Caco-2 (cell line): ENCODE measurements around the gene IL10. TPM values are rescaled to one million over a fixed set of nuclear protein-coding genes. Genes with fewer than 3 reads are reported as not detected.
"Not testable (repeated sequence)": the region's sequence is repeated elsewhere in the genome, so short reads cannot be mapped to it uniquely, and the experiment has no call there.

Experiments used
- BruUV-seq: library from RNA; stranded (reverse); fragments of 400-500 nt; replicated peaks from 2 replicates; lab custom pipeline; 2021; lab: Mats Ljungman, UMichigan
- CTCF ChIA-PET: fragments of 300-600 bp; sonication (Branson Sonifier 250); formaldehyde crosslinking; loops from one replicate; lab custom pipeline; 2022; ENCODE audit warnings: antibody characterized with exemption; lab: Charles Lee
- POLR2A ChIA-PET: fragments of 300-600 bp; sonication (Branson Sonifier 250); formaldehyde crosslinking; loops from one replicate; lab custom pipeline; 2022; ENCODE audit warnings: antibody characterized with exemption; lab: Charles Lee
- DNase-seq, 2 experiments: peaks; one replicate each; pipeline versions ENCODE4 v3.0.0 to v3.0.0-alpha.2; 2020 to 2022
- H3K27me3 ChIP-seq: replicated peaks from 2 replicates; pipeline ENCODE4 v1.6.0; 2011; ENCODE audit warnings: low read length; ENCODE audit not compliant: control insufficient read depth, insufficient read depth
- H3K36me3 ChIP-seq: 2 replicates; pipeline ENCODE4 v1.5.1; 2011; ENCODE audit warnings: low read length; ENCODE audit not compliant: control insufficient read depth, insufficient read depth
- H3K4me1 ChIP-seq: fragments of 250-450 bp; sonication (Bioruptor Pico); 2 replicates; pipeline ENCODE4 v1.5.1; 2020; ENCODE audit warnings: mild to moderate bottlenecking
- H3K4me3 ChIP-seq: 2 replicates; pipeline ENCODE4 v1.5.1; 2011; ENCODE audit warnings: low read depth, mild to moderate bottlenecking, control low read depth, low read length
- H3K9me3 ChIP-seq: fragments of 250-450 bp; sonication (Bioruptor Pico); 2 replicates; pipeline ENCODE4 v1.5.1; 2020; ENCODE audit warnings: mild to moderate bottlenecking, moderate library complexity
- H3K27ac Mint-ChIP-seq: one replicate; pipeline ENCODE4 v1.8.0; 2022; ENCODE audit warnings: mixed read lengths; ENCODE audit not compliant: unreplicated experiment
- H3K27me3 Mint-ChIP-seq: one replicate; pipeline ENCODE4 v1.8.0; 2022; ENCODE audit warnings: mixed read lengths; ENCODE audit not compliant: insufficient read depth, unreplicated experiment
- H3K36me3 Mint-ChIP-seq: one replicate; pipeline ENCODE4 v1.8.0; 2022; ENCODE audit warnings: mild to moderate bottlenecking, mixed read lengths; ENCODE audit not compliant: insufficient read depth, unreplicated experiment
- H3K4me1 Mint-ChIP-seq: one replicate; pipeline ENCODE4 v1.8.0; 2022; ENCODE audit warnings: low read depth, mixed read lengths; ENCODE audit not compliant: unreplicated experiment
- H3K4me3 Mint-ChIP-seq: one replicate; pipeline ENCODE4 v1.8.0; 2022; ENCODE audit warnings: mild to moderate bottlenecking, moderate library complexity, mixed read lengths; ENCODE audit not compliant: unreplicated experiment
- H3K9me3 Mint-ChIP-seq: one replicate; pipeline ENCODE4 v1.8.0; 2022; ENCODE audit warnings: mixed read lengths; ENCODE audit not compliant: unreplicated experiment
- CTCF ChIP-seq, 2 experiments: fragments of 200-600 bp in 1 of 2; IDR thresholded peaks; 1 replicate in 1 of 2; 2 replicates in 1 of 2; pipeline versions ENCODE4 v1.5.1 to v1.8.0; 2011 to 2022; ENCODE audit warnings: antibody characterized with exemption in 1 of 2, control low read depth in 1 of 2, inconsistent platforms in 1 of 2, low read depth in 1 of 2, low read length in 1 of 2, mild to moderate bottlenecking in 1 of 2, moderate library complexity in 1 of 2; ENCODE audit not compliant: insufficient read depth in 1 of 2, severe bottlenecking in 1 of 2, unreplicated experiment in 1 of 2
- intact Hi-C: fragments of 100-400 bp; cut with micrococcal nuclease; formaldehyde crosslinking; loops from one replicate; pipeline ENCODE4 v1.10.0; 2022; ENCODE audit not compliant: unreplicated experiment
- total RNA-seq: library from RNA; stranded (reverse); gene quantifications from 2 replicates; pipeline ENCODE4 v1.2.3, GENCODE V29; 2022

The IL10 gene
- total RNA-seq, 1 experiment from 2014 or later, result not detected

- Histone ChIP-seq H3K36me3 (no peaks in the 10 kb centered on the region), H3K27me3 (no peaks in the 10 kb centered on the region), H3K9me3 (no peaks in the 10 kb centered on the region), H3K4me1 (peaks cover 30% of the 10 kb centered on the region), H3K4me3 (no peak overlapping the region)
- BruUV-seq, result no TSS peak
- TF ChIP-seq CTCF (IDR thresholded peaks at IDR 0.05; ENCODE audit: insufficient read depth in 1 of 2, low read depth in 1 of 2, low read length in 1 of 2, severe bottlenecking in 1 of 2, unreplicated experiment in 1 of 2), result no peak
- POLR2A ChIA-PET, result interaction anchor here (0.8 to 1.4 kb wide), 2 partner anchors 10 to 287 kb away, joined by 4 to 13 read pairs; partner anchors contain the start of gene PFKFB2
- Mint-ChIP-seq H3K36me3 (no peaks in the 10 kb centered on the region), H3K27me3 (no peaks in the 10 kb centered on the region), H3K9me3 (peaks cover 9% of the 10 kb centered on the region), H3K27ac (peak overlapping the region; percentile 70), H3K4me3 (peak overlapping the region; percentile 56), H3K4me1 (peaks cover 25% of the 10 kb centered on the region)
- DNase-seq, result peak; percentile 65 to 71
- CTCF ChIA-PET, result interaction anchor here (0.6 to 1.6 kb wide), 7 partner anchors 10 to 154 kb away, joined by 3 to 11 read pairs (median 4); partner anchors contain the start of gene EIF2D
- intact Hi-C loops, result loop anchor here (1.0 to 2.0 kb wide), 2 partner anchors 8 to 28 kb away; no protein-coding TSS in a partner anchor
These were observed 5.9 kb downstream of the IL10 start for GRCh38 chr1:206766251-206766856.

GRCh38 chr1:206765771-206766170 lies 6.5 kb downstream of the IL10 start:
- H3K9me3 Mint-ChIP-seq, H3K27me3 Mint-ChIP-seq, H3K4me3 Mint-ChIP-seq, H3K4me3 ChIP-seq, H3K9me3 ChIP-seq, H3K27me3 ChIP-seq, H3K36me3 ChIP-seq, DNase-seq, BruUV-seq, H3K36me3 Mint-ChIP-seq: not testable (repeated sequence)
- ChIA-PET POLR2A (interaction anchor here (0.6 to 1.4 kb wide), 3 partner anchors 10 to 287 kb away, joined by 3 to 13 read pairs (median 4); partner anchors contain the start of gene PFKFB2), CTCF (interaction anchor here (0.6 to 1.6 kb wide), 6 partner anchors 11 to 154 kb away, joined by 3 to 11 read pairs (median 4); partner anchors contain the start of gene EIF2D)
- peaks cover 24% of the 10 kb centered on the region for H3K4me1 ChIP-seq
- Mint-ChIP-seq H3K27ac (peak overlapping the region; percentile 70), H3K4me1 (peaks cover 19% of the 10 kb centered on the region)
- intact Hi-C loops, result loop anchor here (1.0 to 2.0 kb wide), 2 partner anchors 9 to 27 kb away; no protein-coding TSS in a partner anchor

- intact Hi-C loops, H3K4me3 Mint-ChIP-seq, H3K27ac Mint-ChIP-seq, H3K9me3 Mint-ChIP-seq, H3K27me3 Mint-ChIP-seq, H3K36me3 Mint-ChIP-seq, POLR2A ChIA-PET, H3K4me3 ChIP-seq, H3K36me3 ChIP-seq, H3K27me3 ChIP-seq, H3K9me3 ChIP-seq, CTCF ChIA-PET, BruUV-seq, DNase-seq: not testable (repeated sequence)
- H3K4me1 ChIP-seq, result peaks cover 21% of the 10 kb centered on the region
- peaks cover 14% of the 10 kb centered on the region for H3K4me1 Mint-ChIP-seq
These were observed 9.4 kb downstream of the IL10 start for GRCh38 chr1:206762741-206763364.
